Uterus (tissue), 4 donors: Measurements from ENCODE around the gene ERMARD. TPM values are rescaled to one million over a fixed set of nuclear protein-coding genes. Genes with fewer than 3 reads are reported as not detected.

Source experiments
- DNase-seq, 2 donors: peaks; one replicate each; pipeline ENCODE4 v3.0.0-alpha.2; 2019 to 2020
- H3K27ac ChIP-seq, 2 donors: fragments of 200-600 bp; sonication (generic); 1 replicate in 1 of 2; 2 replicates in 1 of 2; pipeline ENCODE4 v1.5.1; 2016 to 2018
- H3K27me3 ChIP-seq, 2 donors: fragments of 200-600 bp; sonication (generic); one replicate each; pipeline ENCODE4 v1.5.1; 2018 to 2019; ENCODE audit warnings: control low read depth in 1 of 2
- H3K36me3 ChIP-seq, 2 donors: fragments of 200-600 bp; sonication (generic); one replicate each; pipeline ENCODE4 v1.5.1; 2019; ENCODE audit warnings: control low read depth in 1 of 2
- H3K4me1 ChIP-seq, 2 donors: fragments of 200-600 bp; sonication (generic); one replicate each; pipeline ENCODE4 v1.5.1; 2018 to 2019; ENCODE audit warnings: control low read depth in 1 of 2
- H3K4me3 ChIP-seq, 2 donors: fragments of 200-600 bp; sonication (generic); 1 replicate in 1 of 2; 2 replicates in 1 of 2; pipeline ENCODE4 v1.5.1; 2018 to 2019; ENCODE audit warnings: mild to moderate bottlenecking in 1 of 2
- H3K9me3 ChIP-seq, 2 donors: fragments of 200-600 bp; sonication (generic); one replicate each; pipeline ENCODE4 v1.5.1; 2019; ENCODE audit warnings: control low read depth in 1 of 2
- POLR2A ChIP-seq, 2 donors: fragments of 450-650 bp; IDR thresholded peaks; one replicate each; pipeline ENCODE4 v1.6.1; 2016; ENCODE audit warnings: antibody characterized with exemption in 2 of 2, mild to moderate bottlenecking in 1 of 2, moderate library complexity in 1 of 2
- intact Hi-C: fragments of 100-400 bp; cut with DNase I; formaldehyde crosslinking; loops from one replicate; pipeline ENCODE4 v1.15.1; 2023; ENCODE audit warnings: low total_unique reads
- total RNA-seq, 4 donors: library from RNA; depleted of rRNA in 3 of 4; stranded (reverse); fragments of >200 nt in 3 of 4; gene quantifications; one replicate each; pipeline versions ENCODE4 v1.1.0 to v1.2.4, GENCODE V29; 2014 to 2023
- TF ChIP-seq, protein P1 (sequence below), 4 experiments: fragments of 200-600 bp in 2 of 4; fragments of 450-650 bp in 2 of 4; sonication (generic) in 2 of 4; IDR thresholded peaks; one replicate each; pipeline ENCODE4 v1.5.1; 2016 to 2019; ENCODE audit warnings: antibody characterized with exemption in 4 of 4, mild to moderate bottlenecking in 2 of 4, moderate library complexity in 1 of 4
- donor health status: DM: yes; HTN: yes; CAD: no.

ERMARD gene
- total RNA-seq, 4 donors from 2014 or later: 13.5 to 37.1 (median 28.6) TPM

DNA sequence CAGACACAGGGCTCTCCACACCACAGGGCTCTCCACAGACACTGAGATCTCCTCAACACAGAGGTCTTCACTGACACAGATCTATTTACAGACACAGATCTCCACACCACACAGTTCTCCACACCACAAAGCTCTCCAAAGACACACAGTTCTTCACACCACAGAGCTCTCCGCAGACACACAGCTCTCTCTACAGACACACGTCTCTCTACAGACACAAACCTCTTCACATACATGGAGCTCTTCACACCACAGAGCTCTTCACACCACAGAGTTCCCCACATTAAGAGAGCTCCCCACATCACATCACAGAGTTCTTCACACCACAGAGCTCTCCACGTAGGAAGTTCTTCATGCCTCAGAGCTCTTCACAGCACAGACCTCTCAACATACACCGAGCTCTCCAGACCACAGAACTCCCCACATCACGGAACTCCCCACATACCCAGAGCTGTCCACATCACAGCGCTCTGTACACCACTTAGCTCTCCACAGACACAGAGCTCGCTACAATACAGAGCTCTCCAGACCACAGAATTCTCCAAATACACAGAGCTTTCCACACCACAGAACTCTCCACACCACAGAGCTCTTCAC, 53.9 kb downstream of the ERMARD start:
- TF ChIP-seq, protein P1, sequence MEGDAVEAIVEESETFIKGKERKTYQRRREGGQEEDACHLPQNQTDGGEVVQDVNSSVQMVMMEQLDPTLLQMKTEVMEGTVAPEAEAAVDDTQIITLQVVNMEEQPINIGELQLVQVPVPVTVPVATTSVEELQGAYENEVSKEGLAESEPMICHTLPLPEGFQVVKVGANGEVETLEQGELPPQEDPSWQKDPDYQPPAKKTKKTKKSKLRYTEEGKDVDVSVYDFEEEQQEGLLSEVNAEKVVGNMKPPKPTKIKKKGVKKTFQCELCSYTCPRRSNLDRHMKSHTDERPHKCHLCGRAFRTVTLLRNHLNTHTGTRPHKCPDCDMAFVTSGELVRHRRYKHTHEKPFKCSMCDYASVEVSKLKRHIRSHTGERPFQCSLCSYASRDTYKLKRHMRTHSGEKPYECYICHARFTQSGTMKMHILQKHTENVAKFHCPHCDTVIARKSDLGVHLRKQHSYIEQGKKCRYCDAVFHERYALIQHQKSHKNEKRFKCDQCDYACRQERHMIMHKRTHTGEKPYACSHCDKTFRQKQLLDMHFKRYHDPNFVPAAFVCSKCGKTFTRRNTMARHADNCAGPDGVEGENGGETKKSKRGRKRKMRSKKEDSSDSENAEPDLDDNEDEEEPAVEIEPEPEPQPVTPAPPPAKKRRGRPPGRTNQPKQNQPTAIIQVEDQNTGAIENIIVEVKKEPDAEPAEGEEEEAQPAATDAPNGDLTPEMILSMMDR (IDR thresholded peaks at IDR 0.05): no peak
- no peak for TF ChIP-seq POLR2A (IDR thresholded peaks at IDR 0.05)
- Histone ChIP-seq H3K36me3 (no peaks in the 10 kb centered on the region), H3K27me3 (no peaks in the 10 kb centered on the region), H3K4me3 (no peak overlapping the region), H3K27ac (no peak overlapping the region), H3K9me3 (no peaks in the 10 kb centered on the region), H3K4me1 (no peaks in the 10 kb centered on the region)
- intact Hi-C loops: no loop called here
- DNase-seq: no peak

- Histone ChIP-seq H3K9me3 (no peaks in the 10 kb centered on the region), H3K4me3 (no peak overlapping the region), H3K27me3 (no peaks in the 10 kb centered on the region), H3K4me1 (no peaks in the 10 kb centered on the region), H3K27ac (no peak overlapping the region), H3K36me3 (no peaks in the 10 kb centered on the region)
- intact Hi-C loops: no loop called here
- DNase-seq: no peak
- TF ChIP-seq POLR2A (IDR thresholded peaks at IDR 0.05): no peak
- TF ChIP-seq, protein P1 (IDR thresholded peaks at IDR 0.05): no peak
These were observed 55.3 kb downstream of the ERMARD start for GRCh38 chr6:169806701-169807100.

DNA sequence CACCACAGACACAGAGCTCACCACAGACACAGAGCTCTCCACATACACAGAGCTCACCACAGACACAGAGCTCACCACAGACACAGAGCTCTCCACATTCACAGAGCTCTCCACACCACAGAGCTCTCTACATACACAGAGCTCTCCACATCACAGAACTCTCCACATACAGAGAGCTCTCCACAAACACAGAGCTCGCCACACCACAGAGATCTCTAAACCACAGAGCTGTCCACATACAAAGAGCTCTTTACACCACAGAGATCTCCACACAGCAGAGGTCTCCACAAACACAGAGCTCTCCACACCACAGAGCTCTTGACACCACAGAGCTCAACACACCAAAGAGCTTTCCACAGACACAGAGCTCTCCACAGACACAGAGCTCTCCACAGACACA, 55.8 kb downstream of the ERMARD start:
- intact Hi-C loops: no loop called here
- TF ChIP-seq, protein P1 (IDR thresholded peaks at IDR 0.05): no peak
- TF ChIP-seq POLR2A (IDR thresholded peaks at IDR 0.05): no peak
- no peak for DNase-seq
- H3K4me1 ChIP-seq: no peaks in the 10 kb centered on the region
- no peaks in the 10 kb centered on the region for H3K27me3 ChIP-seq
- H3K4me3 ChIP-seq: no peak overlapping the region
- H3K9me3 ChIP-seq: no peaks in the 10 kb centered on the region
- no peak overlapping the region for H3K27ac ChIP-seq
- no peaks in the 10 kb centered on the region for H3K36me3 ChIP-seq

DNA sequence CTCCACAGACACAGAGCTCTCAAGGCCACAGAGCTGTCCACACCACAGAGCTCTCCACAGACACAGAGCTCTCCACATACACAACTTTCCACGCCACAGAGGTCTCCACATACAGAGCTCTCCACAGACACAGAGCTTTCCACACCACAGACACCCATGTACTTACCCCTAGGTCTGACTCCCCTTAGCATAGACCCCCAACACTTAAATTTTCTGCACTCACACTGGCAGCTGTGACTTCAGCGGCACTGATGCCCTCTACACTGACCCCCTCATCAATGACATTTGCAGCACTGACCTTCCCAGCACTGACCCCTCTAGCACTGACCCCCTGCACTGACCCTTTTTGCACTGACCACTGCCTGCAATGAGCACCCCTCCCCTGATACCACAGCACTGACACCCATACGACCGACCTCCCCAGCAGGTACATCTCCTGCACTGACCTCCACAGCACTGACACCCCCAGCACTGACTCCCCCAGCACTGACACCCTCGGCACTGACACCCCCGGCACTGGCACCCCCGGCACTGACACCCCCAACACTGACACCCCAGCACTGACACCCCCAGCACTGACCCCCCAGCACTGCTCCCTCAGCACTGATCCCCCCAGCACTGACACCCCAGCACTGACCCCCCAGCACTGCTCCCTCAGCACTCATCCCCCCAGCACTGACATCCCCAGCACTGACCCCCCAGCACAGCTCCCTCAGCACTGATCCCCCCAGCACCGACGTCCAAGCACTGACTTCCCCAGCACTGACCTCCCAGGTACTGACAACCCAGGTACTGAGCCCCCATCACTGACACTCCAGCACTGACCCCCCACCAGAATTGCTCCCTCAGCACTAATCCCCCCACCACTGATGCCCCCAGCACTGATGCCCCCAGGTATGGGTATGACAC, 56.5 kb downstream of the ERMARD start:
- intact Hi-C loops: no loop called here
- no peak for TF ChIP-seq POLR2A (IDR thresholded peaks at IDR 0.05)
- TF ChIP-seq, protein P1 (IDR thresholded peaks at IDR 0.05): no peak
- H3K4me3 ChIP-seq: no peak overlapping the region
- no peaks in the 10 kb centered on the region for H3K4me1 ChIP-seq
- no peak for DNase-seq
- H3K27me3 ChIP-seq: no peaks in the 10 kb centered on the region
- H3K9me3 ChIP-seq: no peaks in the 10 kb centered on the region
- H3K27ac ChIP-seq: no peak overlapping the region
- H3K36me3 ChIP-seq: no peaks in the 10 kb centered on the region

DNA sequence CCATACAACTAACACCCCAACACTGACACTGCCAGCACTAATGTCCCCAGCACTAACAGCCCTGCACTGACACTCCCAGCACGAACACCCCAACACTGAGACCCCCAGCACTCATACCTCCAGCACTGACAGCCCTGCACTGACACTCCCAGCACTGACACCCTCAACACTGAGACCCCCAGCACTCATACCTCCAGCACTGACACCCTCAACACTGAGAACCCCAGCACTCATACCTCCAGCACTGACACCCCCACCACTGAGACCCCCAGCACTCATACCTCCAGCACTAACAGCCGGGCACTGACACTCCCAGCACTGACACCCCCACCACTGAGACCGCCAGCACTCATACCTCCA, 57.2 kb downstream of the ERMARD start:
- H3K4me1 ChIP-seq: no peaks in the 10 kb centered on the region
- no peaks in the 10 kb centered on the region for H3K27me3 ChIP-seq
- TF ChIP-seq, protein P1 (IDR thresholded peaks at IDR 0.05): no peak
- TF ChIP-seq POLR2A (IDR thresholded peaks at IDR 0.05): no peak
- DNase-seq: no peak
- intact Hi-C loops: no loop called here
- no peaks in the 10 kb centered on the region for H3K9me3 ChIP-seq
- no peak overlapping the region for H3K4me3 ChIP-seq
- H3K36me3 ChIP-seq: no peaks in the 10 kb centered on the region
- no peak overlapping the region for H3K27ac ChIP-seq
